GM18502 (cell line): Measurements from ENCODE around the gene IKZF3.

Experiments used
- ATAC-seq: cut with Tn5 transposase; IDR thresholded peaks from one replicate; pipeline ENCODE4 v1.9.1; 2021; ENCODE audit warnings: mild to moderate bottlenecking; ENCODE audit not compliant: unreplicated experiment, poor library complexity

The IKZF3 gene

GRCh38 chr17:39745335-39746144 is 118.6 kb downstream of the IKZF3 start:
- ATAC-seq: no peak

- ATAC-seq: no peak
Measured at GRCh38 chr17:39744836-39745215, 119.3 kb downstream of the IKZF3 start.

GRCh38 chr17:39744075-39744835 is 119.9 kb downstream of the IKZF3 start:
- no peak for ATAC-seq

GRCh38 chr17:39742856-39743436 is 121.2 kb downstream of the IKZF3 start:
- ATAC-seq: no peak

DNA sequence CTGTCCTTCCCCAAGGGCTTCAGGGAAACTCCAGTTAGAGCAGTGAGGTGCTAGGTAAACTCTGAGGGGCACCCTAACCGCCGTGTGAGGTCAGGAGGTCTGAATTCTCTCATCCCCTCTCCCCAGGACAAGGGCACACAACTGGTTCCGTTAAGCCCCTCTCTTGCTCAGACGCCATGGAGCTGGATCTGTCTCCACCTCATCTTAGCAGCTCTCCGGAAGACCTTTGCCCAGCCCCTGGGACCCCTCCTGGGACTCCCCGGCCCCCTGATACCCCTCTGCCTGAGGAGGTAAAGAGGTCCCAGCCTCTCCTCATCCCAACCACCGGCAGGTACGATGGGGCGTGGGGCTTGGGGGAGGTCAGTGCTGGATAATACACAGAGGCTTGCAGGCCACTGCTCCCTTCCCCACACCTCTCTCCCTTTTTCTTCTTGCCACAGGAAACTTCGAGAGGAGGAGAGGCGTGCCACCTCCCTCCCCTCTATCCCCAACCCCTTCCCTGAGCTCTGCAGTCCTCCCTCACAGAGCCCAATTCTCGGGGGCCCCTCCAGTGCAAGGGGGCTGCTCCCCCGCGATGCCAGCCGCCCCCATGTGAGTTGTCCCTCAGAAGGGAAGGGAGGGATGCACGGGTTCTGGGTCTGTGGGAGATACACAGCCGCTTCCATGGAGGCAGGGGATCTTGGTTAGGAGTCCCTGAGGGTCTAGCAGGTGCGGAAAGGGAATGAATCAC is 121.8 kb downstream of the IKZF3 start:
- ATAC-seq: no peak

DNA sequence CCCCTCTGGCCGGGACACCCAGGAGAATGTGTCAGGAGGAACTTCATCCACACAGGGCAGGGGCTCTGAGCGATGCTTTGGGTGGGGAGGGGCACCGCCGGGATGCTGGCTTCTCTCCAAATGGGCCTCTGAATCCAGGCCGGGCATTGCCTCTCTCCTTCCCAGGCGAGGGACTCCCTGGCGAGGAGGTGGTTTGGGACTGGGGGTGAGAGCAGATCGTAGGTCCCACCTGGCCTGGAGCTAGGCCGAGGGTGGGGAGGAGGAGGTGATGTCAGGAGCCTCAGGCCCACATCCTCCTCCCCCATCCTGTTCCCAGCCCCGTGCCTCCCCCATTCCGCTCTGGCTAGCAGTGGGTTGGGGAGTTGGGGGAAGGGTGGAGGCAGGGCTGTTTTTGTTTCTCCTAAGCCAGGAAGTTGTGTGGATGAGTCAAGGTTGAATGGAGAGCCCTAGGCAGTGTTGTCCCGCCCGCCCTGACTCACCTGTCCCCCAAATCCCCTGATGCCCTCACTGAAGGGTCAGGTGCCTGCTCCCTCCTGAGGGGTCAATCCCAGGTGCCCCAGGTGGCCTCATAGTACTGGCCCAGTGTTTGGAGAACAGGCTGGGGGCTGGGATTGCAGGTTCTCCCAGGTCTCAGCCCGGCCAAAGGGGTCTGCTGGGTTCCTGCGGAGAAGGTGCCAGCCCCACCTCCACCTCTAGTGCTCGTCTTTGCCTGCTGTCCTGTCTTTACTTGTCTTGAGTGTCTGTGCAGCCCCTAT is 123.6 kb downstream of the IKZF3 start:
- no peak for ATAC-seq

DNA sequence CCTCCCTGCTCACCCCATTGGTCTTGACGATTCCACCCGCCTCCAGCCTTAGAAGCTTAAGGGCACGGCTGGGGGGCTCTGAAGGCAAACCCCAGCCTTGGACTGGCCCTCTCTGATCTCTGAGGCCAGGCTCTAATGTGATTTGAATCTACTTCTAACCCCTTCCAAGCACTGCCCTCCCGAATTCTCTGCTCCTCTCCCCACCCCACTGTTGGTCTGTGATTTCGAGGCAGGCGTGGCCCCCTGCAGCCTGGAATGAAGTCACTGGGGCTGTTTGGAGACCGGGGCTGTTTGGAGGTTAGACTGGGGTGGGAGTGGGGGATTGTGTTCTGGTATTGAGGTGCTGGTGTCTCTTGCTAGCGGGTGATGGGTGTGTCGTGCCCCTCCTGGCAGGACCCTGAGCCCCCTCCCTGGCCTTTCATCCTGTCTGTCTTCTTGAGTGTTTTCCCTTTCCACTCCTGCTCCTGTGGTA is 124.2 kb downstream of the IKZF3 start:
- ATAC-seq: no peak

GRCh38 chr17:39738983-39739884 is 124.9 kb downstream of the IKZF3 start:
- ATAC-seq: no peak

- no peak for ATAC-seq
Measured at GRCh38 chr17:39738568-39738901, 125.6 kb downstream of the IKZF3 start.

GRCh38 chr17:39737760-39738567 is 126.1 kb downstream of the IKZF3 start, which contains the start of gene GRB7:
TSS of gene GRB7 (plus strand) at chr17:39737938. CDS start at chr17:39742302, 4,364 bp downstream.
- no peak for ATAC-seq

GRCh38 chr17:39737206-39737759 is 126.8 kb downstream of the IKZF3 start:
- no peak for ATAC-seq

- ATAC-seq: no peak
Measured at GRCh38 chr17:39736319-39737165, 127.6 kb downstream of the IKZF3 start.

DNA sequence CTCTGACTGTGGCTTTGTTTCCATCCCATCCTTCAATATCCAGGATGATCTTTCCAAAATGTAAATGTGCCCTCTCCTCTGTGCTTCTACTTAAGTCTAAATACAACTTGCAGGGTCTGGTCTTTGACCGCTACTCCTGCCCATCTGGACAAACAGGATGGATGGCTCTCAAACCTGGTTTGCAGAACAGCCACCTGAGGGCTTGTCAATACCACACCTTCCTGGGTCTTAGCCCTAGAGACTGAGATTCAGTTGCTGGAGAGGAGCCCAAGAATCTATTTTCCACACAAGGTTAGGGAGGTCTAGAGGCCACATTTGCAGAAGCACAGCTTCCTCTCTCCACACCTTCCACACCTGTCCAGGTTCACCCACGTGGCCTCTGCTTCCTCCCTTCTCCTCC is 128.2 kb downstream of the IKZF3 start:
- no peak for ATAC-seq

GRCh38 chr17:39732586-39732985 is 131.5 kb downstream of the IKZF3 start:
- ATAC-seq: no peak

GRCh38 chr17:39730095-39730921 is 133.8 kb downstream of the IKZF3 start, which contains the start of gene MIEN1:
TSS of gene MIEN1 (minus strand) at chr17:39730532. CDS start at chr17:39730495, 37 bp downstream.
- peak; percentile 86 for ATAC-seq
